Endothelial cell of umbilical vein (primary cell): ENCODE results near the gene FAM240B. TPM values are rescaled to one million over a fixed set of nuclear protein-coding genes. Genes with fewer than 3 reads are reported as not detected.

ENCODE experiments used
- BruUV-seq: library from RNA; stranded (reverse); fragments of 400-500 nt; replicated peaks from 2 replicates; lab custom pipeline; 2021; lab: Mats Ljungman, UMichigan
- CTCF ChIA-PET: fragments of 300-600, 350-600 bp; sonication (Branson Sonifier 250); formaldehyde crosslinking; loops from one replicate; lab custom pipeline; 2021; ENCODE audit warnings: antibody characterized with exemption, inconsistent platforms; lab: Charles Lee
- POLR2A ChIA-PET: fragments of 300-600, 350-600 bp; sonication (Branson Sonifier 250); formaldehyde crosslinking; loops from one replicate; lab custom pipeline; 2021; ENCODE audit warnings: antibody characterized with exemption, inconsistent platforms; lab: Charles Lee
- DNase-seq: peaks from one replicate; pipeline ENCODE4 v3.0.0-alpha.2; 2011; ENCODE audit warnings: low read depth, low spot score
- FAIRE-seq: peaks from 2 replicates; lab custom pipeline; 2011; peaks lifted over from hg19 to GRCh38; lab: Jason Lieb, UNC
- H2AFZ ChIP-seq: 2 replicates; pipeline ENCODE4 v1.6.0; 2012; ENCODE audit warnings: low read depth, low read length, control low read depth, inconsistent platforms
- H3K27ac ChIP-seq: 2 replicates; pipeline ENCODE4 v1.5.1; 2011; ENCODE audit warnings: low read depth, mild to moderate bottlenecking, control low read depth, low read length, moderate library complexity; ENCODE audit not compliant: insufficient read depth
- H3K27me3 ChIP-seq, 2 experiments: 2 replicates each; pipeline versions ENCODE4 v1.6.0 to v1.6.1; 2011; ENCODE audit warnings: low read length in 2 of 2, mixed read lengths in 1 of 2; ENCODE audit not compliant: control insufficient read depth in 2 of 2, insufficient read depth in 2 of 2
- H3K36me3 ChIP-seq, 2 experiments: 2 replicates in 1 of 2; 3 replicates in 1 of 2; pipeline ENCODE4 v1.5.1; 2011; ENCODE audit warnings: low read length in 2 of 2, mild to moderate bottlenecking in 1 of 2, moderate library complexity in 1 of 2; ENCODE audit not compliant: control insufficient read depth in 2 of 2, insufficient read depth in 2 of 2; ENCODE audit errors: extremely low read depth in 1 of 2
- H3K4me1 ChIP-seq: 3 replicates; pipeline ENCODE4 v1.5.1; 2011; ENCODE audit warnings: mild to moderate bottlenecking, low read length; ENCODE audit not compliant: control insufficient read depth, insufficient read depth; ENCODE audit errors: extremely low read depth
- H3K4me2 ChIP-seq: 2 replicates; pipeline ENCODE4 v1.6.1; 2011; ENCODE audit warnings: low read length, control low read depth, mixed read lengths; ENCODE audit not compliant: insufficient read depth
- H3K4me3 ChIP-seq, 3 experiments: fragments of 200-600 bp in 1 of 3; sonication (generic), shearing (Covaris generic) in 1 of 3; replicated peaks in 1 of 3; 2 replicates each; pipeline ENCODE4 v1.5.1; 2011 to 2016; ENCODE audit warnings: control low read depth in 3 of 3, low read length in 3 of 3, mild to moderate bottlenecking in 2 of 3, inconsistent platforms in 1 of 3, low read depth in 1 of 3, moderate library complexity in 1 of 3; ENCODE audit not compliant: insufficient read depth in 1 of 3
- H3K79me2 ChIP-seq: 2 replicates; pipeline ENCODE4 v1.6.0; 2012; ENCODE audit warnings: low read length, inconsistent platforms; ENCODE audit not compliant: control insufficient read depth, insufficient read depth
- H3K9ac ChIP-seq: replicated peaks from 2 replicates; pipeline ENCODE3; 2011; ENCODE audit warnings: low read length, control low read depth; ENCODE audit not compliant: insufficient read depth; ENCODE audit errors: extremely low read depth
- H3K9me1 ChIP-seq: replicated peaks from 3 replicates; pipeline ENCODE4 v1.6.0; 2011; ENCODE audit warnings: mild to moderate bottlenecking, low read length; ENCODE audit not compliant: control insufficient read depth, insufficient read depth; ENCODE audit errors: extremely low read depth
- H3K9me3 ChIP-seq: replicated peaks from 2 replicates; pipeline ENCODE4 v1.5.1; 2012; ENCODE audit warnings: low read length, inconsistent platforms; ENCODE audit not compliant: control insufficient read depth, insufficient read depth
- H4K20me1 ChIP-seq: replicated peaks from 2 replicates; pipeline ENCODE3; 2011; ENCODE audit warnings: mild to moderate bottlenecking, low read length; ENCODE audit not compliant: control insufficient read depth, insufficient read depth; ENCODE audit errors: extremely low read depth
- EZH2 ChIP-seq: IDR thresholded peaks from 2 replicates; pipeline ENCODE4 v1.6.1; 2012; ENCODE audit warnings: borderline replicate concordance, low read depth, mild to moderate bottlenecking, moderate library complexity, low read length, inconsistent platforms; ENCODE audit not compliant: severe bottlenecking
- FOS ChIP-seq: IDR thresholded peaks from 2 replicates; pipeline ENCODE4 v1.6.1; 2011; ENCODE audit warnings: mild to moderate bottlenecking, low read length, moderate library complexity, borderline replicate concordance; ENCODE audit not compliant: insufficient read depth
- GATA2 ChIP-seq: IDR thresholded peaks from 2 replicates; pipeline ENCODE4 v1.7.0; 2011; ENCODE audit warnings: low read depth, mild to moderate bottlenecking, moderate library complexity, mixed read lengths, low read length; ENCODE audit not compliant: insufficient read length, insufficient read depth
- JUN ChIP-seq: IDR thresholded peaks from 2 replicates; pipeline ENCODE4 v1.6.1; 2011; ENCODE audit warnings: borderline replicate concordance, low read depth; ENCODE audit not compliant: insufficient read length, insufficient read depth
- MYC ChIP-seq: IDR thresholded peaks from one replicate; pipeline ENCODE4 v1.6.1; 2011; ENCODE audit warnings: mild to moderate bottlenecking, low read depth, low read length
- POLR2A ChIP-seq: IDR thresholded peaks from 2 replicates; pipeline ENCODE4 v1.6.1; 2012; ENCODE audit warnings: low read depth, mild to moderate bottlenecking, control low read depth, low read length
- POLR2AphosphoS5 ChIP-seq: IDR thresholded peaks from 2 replicates; pipeline ENCODE4 v1.6.1; 2012; ENCODE audit warnings: low read depth, mild to moderate bottlenecking, control low read depth, low read length, moderate library complexity; ENCODE audit not compliant: insufficient read depth
- dilution Hi-C: fragments of 300-500 bp; cut with MboI; formaldehyde crosslinking; loops from one replicate; pipeline ENCODE4 v1.15.0; 2019; ENCODE audit warnings: low sequenced_read_pairs; ENCODE audit not compliant: extremely low pct_ligation_motif_present
- intact Hi-C: fragments of 100-400 bp; cut with micrococcal nuclease; formaldehyde crosslinking; loops from one replicate; pipeline ENCODE4 v1.10.0; 2022
- polyA plus RNA-seq, 4 experiments: library from polyadenylated mRNA; depleted of rRNA in 3 of 4; stranded (reverse) in 3 of 4; unstranded in 1 of 4; fragments of >200 nt; gene quantifications; 2 replicates each; pipeline versions ENCODE4 v1.2.1 to v1.2.3, GENCODE V29; 2011 to 2012; ENCODE audit warnings: missing spikeins in 1 of 4
- total RNA-seq: library from RNA; stranded (reverse); gene quantifications from 2 replicates; pipeline ENCODE4 v1.2.3, GENCODE V29; 2021
- TF ChIP-seq, protein P1 (sequence below), 2 donors: IDR thresholded peaks; 1 replicate in 1 of 2; 2 replicates in 1 of 2; pipeline ENCODE4 v1.5.1; 2011; ENCODE audit warnings: low read length in 2 of 2, mild to moderate bottlenecking in 2 of 2, moderate library complexity in 2 of 2, control low read depth in 1 of 2, inconsistent platforms in 1 of 2, low read depth in 1 of 2; ENCODE audit not compliant: insufficient read depth in 1 of 2; ENCODE audit errors: extremely low read depth in 1 of 2
- TF ChIP-seq, protein P2 (sequence below): IDR thresholded peaks from 2 replicates; pipeline ENCODE4 v1.6.1; 2011; ENCODE audit not compliant: insufficient read depth, insufficient read length

The FAM240B gene
- total and polyA plus RNA-seq, 2 donors (not counting 3 experiments of a cell fraction or from before 2014, with no cell fraction given), result not detected

DNA sequence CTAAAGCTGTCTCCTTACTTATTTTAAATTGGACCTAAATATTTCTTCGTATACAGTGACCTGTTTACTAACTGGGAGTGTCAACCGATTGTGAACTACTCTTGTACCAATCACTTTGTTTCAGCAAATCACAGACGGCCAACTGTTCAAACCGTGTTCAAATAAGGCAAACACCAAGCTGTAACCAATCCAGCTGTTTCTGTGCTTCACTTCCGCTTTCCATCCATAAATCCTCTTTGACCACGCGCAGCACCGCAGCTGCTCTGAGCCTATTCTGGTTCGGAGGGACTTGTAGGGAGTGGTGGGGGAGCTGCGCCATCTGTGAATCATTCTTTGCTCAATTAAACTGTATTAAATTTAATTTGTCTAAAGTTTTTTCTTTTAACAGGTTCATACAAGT is 4.8 kb upstream of the FAM240B start:
- TF ChIP-seq GATA2, result no peak
- TF ChIP-seq EZH2, result no peak
- no peak for FAIRE-seq
- no peak overlapping the region for H3K4me3 ChIP-seq
- H3K27ac ChIP-seq, result no peak overlapping the region
- H3K79me2 ChIP-seq, result no peaks in the 10 kb centered on the region
- no peaks in the 10 kb centered on the region for H4K20me1 ChIP-seq
- intact Hi-C loops, result no loop called here
- ChIA-PET POLR2A (no interaction called here), CTCF (no interaction called here)
- H3K4me2 ChIP-seq, result no peak overlapping the region
- H2AFZ ChIP-seq, result no peak overlapping the region
- DNase-seq, result no peak
- no peaks in the 10 kb centered on the region for H3K9me3 ChIP-seq
- no peaks in the 10 kb centered on the region for H3K4me1 ChIP-seq
- no peak overlapping the region for H3K9ac ChIP-seq
- H3K36me3 ChIP-seq, result no peaks in the 10 kb centered on the region
- dilution Hi-C loops, result no loop called here
- no peaks in the 10 kb centered on the region for H3K27me3 ChIP-seq
- H3K9me1 ChIP-seq, result no peaks in the 10 kb centered on the region
- BruUV-seq, result no TSS peak

DNA sequence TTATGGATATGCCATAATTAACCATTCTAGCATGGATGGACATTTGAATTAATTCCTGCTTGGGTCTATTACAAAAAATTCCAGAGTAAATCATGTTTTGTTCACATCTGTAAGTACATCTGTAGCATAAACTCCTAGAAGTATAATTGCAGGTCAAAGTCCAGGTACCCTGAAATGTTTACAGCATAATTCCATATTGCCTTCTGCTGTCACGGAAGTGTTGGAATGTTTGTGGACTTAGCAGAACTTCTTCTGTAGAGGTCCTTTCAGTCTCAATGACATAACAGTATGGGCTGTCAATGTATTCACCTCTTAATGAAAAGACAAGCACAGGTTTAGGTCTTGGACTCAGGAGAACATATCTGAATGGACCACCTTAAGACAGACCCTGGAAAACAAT is 1.8 kb downstream of the FAM240B start:
- dilution Hi-C loops (no loop called here), intact Hi-C loops (no loop called here)
- H3K9me1 ChIP-seq, result no peaks in the 10 kb centered on the region
- H3K27ac ChIP-seq, result no peak overlapping the region
- H4K20me1 ChIP-seq, result no peaks in the 10 kb centered on the region
- BruUV-seq, result no TSS peak
- FAIRE-seq (no peak), DNase-seq (no peak)
- POLR2A ChIA-PET, result no interaction called here
- H3K4me2 ChIP-seq, result no peak overlapping the region
- H3K9me3 ChIP-seq, result no peaks in the 10 kb centered on the region
- no peak overlapping the region for H3K4me3 ChIP-seq
- CTCF ChIA-PET, result no interaction called here
- H2AFZ ChIP-seq, result no peak overlapping the region
- no peaks in the 10 kb centered on the region for H3K79me2 ChIP-seq
- TF ChIP-seq JUN (no peak), POLR2AphosphoS5 (no peak), MYC (no peak), GATA2 (no peak), POLR2A (no peak), FOS (no peak), EZH2 (no peak)
- TF ChIP-seq, protein P1, sequence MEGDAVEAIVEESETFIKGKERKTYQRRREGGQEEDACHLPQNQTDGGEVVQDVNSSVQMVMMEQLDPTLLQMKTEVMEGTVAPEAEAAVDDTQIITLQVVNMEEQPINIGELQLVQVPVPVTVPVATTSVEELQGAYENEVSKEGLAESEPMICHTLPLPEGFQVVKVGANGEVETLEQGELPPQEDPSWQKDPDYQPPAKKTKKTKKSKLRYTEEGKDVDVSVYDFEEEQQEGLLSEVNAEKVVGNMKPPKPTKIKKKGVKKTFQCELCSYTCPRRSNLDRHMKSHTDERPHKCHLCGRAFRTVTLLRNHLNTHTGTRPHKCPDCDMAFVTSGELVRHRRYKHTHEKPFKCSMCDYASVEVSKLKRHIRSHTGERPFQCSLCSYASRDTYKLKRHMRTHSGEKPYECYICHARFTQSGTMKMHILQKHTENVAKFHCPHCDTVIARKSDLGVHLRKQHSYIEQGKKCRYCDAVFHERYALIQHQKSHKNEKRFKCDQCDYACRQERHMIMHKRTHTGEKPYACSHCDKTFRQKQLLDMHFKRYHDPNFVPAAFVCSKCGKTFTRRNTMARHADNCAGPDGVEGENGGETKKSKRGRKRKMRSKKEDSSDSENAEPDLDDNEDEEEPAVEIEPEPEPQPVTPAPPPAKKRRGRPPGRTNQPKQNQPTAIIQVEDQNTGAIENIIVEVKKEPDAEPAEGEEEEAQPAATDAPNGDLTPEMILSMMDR (IDR thresholded peaks at IDR 0.05; ENCODE audit: extremely low read depth in 1 of 2, insufficient read depth in 1 of 2, low read depth in 1 of 2, low read length in 2 of 2), result no peak
- TF ChIP-seq, protein P2, sequence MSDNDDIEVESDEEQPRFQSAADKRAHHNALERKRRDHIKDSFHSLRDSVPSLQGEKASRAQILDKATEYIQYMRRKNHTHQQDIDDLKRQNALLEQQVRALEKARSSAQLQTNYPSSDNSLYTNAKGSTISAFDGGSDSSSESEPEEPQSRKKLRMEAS, result no peak
- H3K9ac ChIP-seq, result no peak overlapping the region
- H3K36me3 ChIP-seq, result no peaks in the 10 kb centered on the region
- H3K27me3 ChIP-seq, result no peaks in the 10 kb centered on the region
- no peaks in the 10 kb centered on the region for H3K4me1 ChIP-seq
